SK-N-SH (cell line): Measurements from ENCODE around the gene HERC5. TPM values are rescaled to one million over a fixed set of nuclear protein-coding genes. Genes with fewer than 3 reads are reported as not detected.

Experiments used
- CTCF ChIA-PET: fragments of 300-600, 350-600 bp; formaldehyde crosslinking; extraction: SDS; loops from one replicate; lab custom pipeline; 2021; lab: Yijun Ruan, JAX
- POLR2A ChIA-PET: fragments of 350-600 bp; sonication (Branson Sonifier 250); formaldehyde crosslinking; extraction: SDS; loops from one replicate; lab custom pipeline; 2020; ENCODE audit warnings: antibody characterized with exemption, inconsistent platforms; lab: Yijun Ruan, JAX
- DNase-seq: peaks from one replicate; pipeline ENCODE4 v3.0.0; 2012
- H2AFZ ChIP-seq: fragments of 200-600 bp; sonication (generic); 2 replicates; pipeline ENCODE4 v1.8.1; 2016; ENCODE audit warnings: antibody characterized with exemption, mild to moderate bottlenecking, low read depth
- H3F3A ChIP-seq: fragments of 200-600 bp; sonication (generic); replicated peaks from 2 replicates; pipeline ENCODE3; 2016; ENCODE audit warnings: antibody characterized with exemption, mild to moderate bottlenecking; ENCODE audit not compliant: insufficient read depth
- H3K27ac ChIP-seq, 2 experiments: fragments of 200-500 bp in 1 of 2; fragments of 200-600 bp in 1 of 2; sonication (Bioruptor generic) in 1 of 2; sonication (generic), shearing (Covaris generic) in 1 of 2; 2 replicates each; pipeline versions ENCODE4 v1.5.1 to v1.6.1; 2014 to 2016; ENCODE audit warnings: low read depth in 2 of 2, inconsistent platforms in 1 of 2, low read length in 1 of 2, mild to moderate bottlenecking in 1 of 2, mixed read lengths in 1 of 2
- H3K27me3 ChIP-seq: fragments of 200-600 bp; sonication (generic), shearing (Covaris generic); 2 replicates; pipeline ENCODE4 v1.6.1; 2016; ENCODE audit warnings: mixed run types; ENCODE audit not compliant: insufficient read depth
- H3K36me3 ChIP-seq, 2 experiments: fragments of 200-500 bp in 1 of 2; fragments of 200-600 bp in 1 of 2; sonication (Bioruptor generic) in 1 of 2; sonication (generic) in 1 of 2; replicated peaks in 1 of 2; 2 replicates each; pipeline versions ENCODE3 to v1.5.1; 2014 to 2016; ENCODE audit warnings: low read length in 1 of 2, mild to moderate bottlenecking in 1 of 2; ENCODE audit not compliant: insufficient read depth in 2 of 2, control insufficient read depth in 1 of 2
- H3K4me1 ChIP-seq, 2 experiments: fragments of 200-500 bp in 1 of 2; fragments of 200-600 bp in 1 of 2; sonication (Bioruptor generic) in 1 of 2; sonication (generic), shearing (Covaris generic) in 1 of 2; 2 replicates each; pipeline versions ENCODE4 v1.5.1 to v1.6.1; 2014 to 2016; ENCODE audit warnings: low read depth in 1 of 2, low read length in 1 of 2, mixed run types in 1 of 2; ENCODE audit not compliant: insufficient read depth in 2 of 2, control insufficient read depth in 1 of 2
- H3K4me2 ChIP-seq: fragments of 200-600 bp; sonication (generic), shearing (Covaris generic); 2 replicates; pipeline ENCODE4 v1.6.1; 2017; ENCODE audit warnings: mixed run types
- H3K4me3 ChIP-seq, 2 experiments: fragments of 200-500 bp in 1 of 2; fragments of 200-600 bp in 1 of 2; sonication (Bioruptor generic) in 1 of 2; sonication (generic), shearing (Covaris generic) in 1 of 2; 2 replicates each; pipeline versions ENCODE4 v1.5.1 to v1.8.1; 2014 to 2016; ENCODE audit warnings: low read depth in 2 of 2, inconsistent platforms in 1 of 2, low read length in 1 of 2, mild to moderate bottlenecking in 1 of 2, mixed read lengths in 1 of 2, moderate library complexity in 1 of 2
- H3K79me2 ChIP-seq: fragments of 200-600 bp; sonication (generic); 2 replicates; pipeline ENCODE4 v1.8.1; 2017; ENCODE audit warnings: mild to moderate bottlenecking; ENCODE audit not compliant: insufficient read depth
- H3K9ac ChIP-seq: fragments of 200-600 bp; sonication (generic); 2 replicates; pipeline ENCODE4 v1.6.1; 2017; ENCODE audit warnings: mixed run types
- H3K9me2 ChIP-seq: fragments of 200-600 bp; sonication (generic); 2 replicates; pipeline ENCODE4 v1.6.1; 2017; ENCODE audit warnings: mixed run types
- H3K9me3 ChIP-seq: fragments of 200-600 bp; sonication (generic); 2 replicates; pipeline ENCODE4 v1.6.1; 2017; ENCODE audit warnings: mixed run types, mild to moderate bottlenecking, moderate library complexity
- H4K20me1 ChIP-seq: fragments of 200-600 bp; sonication (generic); 2 replicates; pipeline ENCODE4 v1.6.1; 2017; ENCODE audit warnings: mild to moderate bottlenecking, mixed run types; ENCODE audit not compliant: insufficient read depth
- ELF1 ChIP-seq: IDR thresholded peaks from 2 replicates; pipeline ENCODE4 v1.4.0; 2012
- EP300 ChIP-seq, 2 experiments: IDR thresholded peaks; 2 replicates each; pipeline versions ENCODE4 v1.4.0 to v1.6.1; 2012; ENCODE audit warnings: borderline replicate concordance in 1 of 2, low read depth in 1 of 2, low read length in 1 of 2
- FOXM1 ChIP-seq: IDR thresholded peaks from 2 replicates; pipeline ENCODE4 v1.4.0; 2012; ENCODE audit warnings: low read depth, mild to moderate bottlenecking
- GATA2 ChIP-seq: sonication (generic); formaldehyde crosslinking; IDR thresholded peaks from 2 replicates; pipeline ENCODE4 v1.5.0; 2020; ENCODE audit warnings: mild to moderate bottlenecking, missing genetic modification reagents
- JUND ChIP-seq: IDR thresholded peaks from 2 replicates; pipeline ENCODE4 v1.4.0; 2012
- NFIC ChIP-seq: IDR thresholded peaks from 2 replicates; pipeline ENCODE4 v1.4.0; 2012; ENCODE audit warnings: borderline replicate concordance
- POLR2AphosphoS5 ChIP-seq: IDR thresholded peaks from 2 replicates; pipeline ENCODE4 v1.6.1; 2012; ENCODE audit warnings: low read depth, low read length
- RAD21 ChIP-seq: IDR thresholded peaks from 2 replicates; pipeline ENCODE4 v1.6.1; 2012; ENCODE audit warnings: mild to moderate bottlenecking, low read length
- RCOR1 ChIP-seq: fragments of 150-350 bp; IDR thresholded peaks from 2 replicates; pipeline ENCODE4 v1.6.1; 2017; ENCODE audit warnings: antibody characterized with exemption, low read length
- RFX5 ChIP-seq: IDR thresholded peaks from 2 replicates; pipeline ENCODE4 v1.6.1; 2012; ENCODE audit warnings: mild to moderate bottlenecking, improper control_type of control experiment, low read length
- SIN3A ChIP-seq: IDR thresholded peaks from 2 replicates; pipeline ENCODE4 v1.6.1; 2012; ENCODE audit warnings: low read depth, mild to moderate bottlenecking, low read length, moderate library complexity, borderline replicate concordance
- SMC3 ChIP-seq: IDR thresholded peaks from 2 replicates; pipeline ENCODE4 v1.6.1; 2012; ENCODE audit warnings: low read depth, low read length, improper control_type of control experiment
- TCF12 ChIP-seq: IDR thresholded peaks from 2 replicates; pipeline ENCODE4 v1.4.0; 2012
- TEAD4 ChIP-seq: IDR thresholded peaks from 2 replicates; pipeline ENCODE4 v1.4.0; 2012; ENCODE audit warnings: mild to moderate bottlenecking, borderline replicate concordance; ENCODE audit not compliant: insufficient read depth
- YY1 ChIP-seq: IDR thresholded peaks from 2 replicates; pipeline ENCODE4 v1.4.0; 2012; ENCODE audit warnings: low read depth, mild to moderate bottlenecking
- WGBS: methylation state at CpG from one replicate; pipeline ENCODE4 v1.1.6; 2017; ENCODE audit warnings: low lambda C conversion rate; 5-methylcytosine and 5-hydroxymethylcytosine counted together
- polyA plus RNA-seq, 3 experiments: library from polyadenylated mRNA; depleted of rRNA; stranded (reverse); fragments of >200 nt; gene quantifications; 2 replicates each; pipeline ENCODE4 v1.2.3, GENCODE V29; 2012
- TF ChIP-seq, protein P1 (sequence below): IDR thresholded peaks from 2 replicates; pipeline ENCODE4; 2012
- TF ChIP-seq, protein P2 (sequence below): IDR thresholded peaks from 2 replicates; pipeline ENCODE4 v1.4.0; 2012; ENCODE audit warnings: low read depth
- TF ChIP-seq, protein P3 (sequence below): fragments of 150-350 bp; IDR thresholded peaks from 2 replicates; pipeline ENCODE4 v1.6.1; 2017; ENCODE audit warnings: antibody characterized with exemption, low read length, low read depth, borderline replicate concordance
- TF ChIP-seq, protein P4 (sequence below): IDR thresholded peaks from 2 replicates; pipeline ENCODE4 v1.4.0; 2012; ENCODE audit warnings: low read depth, borderline replicate concordance
- TF ChIP-seq, protein P5 (sequence below): IDR thresholded peaks from 2 replicates; pipeline ENCODE4 v1.4.0; 2012; ENCODE audit warnings: low read depth, borderline replicate concordance
- TF ChIP-seq, protein P6 (sequence below): fragments of 150-350 bp; IDR thresholded peaks from 2 replicates; pipeline ENCODE4 v1.6.1; 2016; ENCODE audit warnings: mild to moderate bottlenecking, low read depth, low read length

The HERC5 gene
- polyA plus RNA-seq, 1 of the 3 experiments (the other 2 are of a cell fraction): 0.15 TPM

DNA sequence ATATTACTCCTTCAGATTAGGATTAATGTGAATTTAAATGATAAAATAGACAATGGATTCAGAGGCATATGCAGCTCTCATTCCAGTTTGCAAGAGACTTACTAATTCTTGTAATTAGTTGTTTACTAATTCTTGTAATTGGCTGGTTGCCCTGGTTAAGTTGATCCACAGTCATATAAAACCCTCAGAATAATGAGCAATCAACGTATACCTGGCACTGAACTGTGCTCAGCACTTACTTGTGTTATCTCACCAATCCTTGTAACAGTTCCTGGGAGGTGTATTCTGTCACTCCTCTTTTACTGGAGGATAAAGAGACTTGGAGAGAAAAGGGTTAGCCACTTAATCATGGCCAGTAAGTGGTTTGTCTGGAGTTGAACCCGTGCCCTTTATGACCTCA, 10.5 kb downstream of the HERC5 start:
- Histone ChIP-seq H3K36me3 (no peaks in the 10 kb centered on the region), H3F3A (no peaks in the 10 kb centered on the region), H3K9me3 (no peaks in the 10 kb centered on the region), H3K4me3 (no peak overlapping the region)
- CTCF ChIA-PET: interaction anchor here (0.9 kb wide), 1 partner anchor 10 kb away, joined by 3 read pairs; the partner anchor contains the start of gene HERC5
- POLR2A ChIA-PET: no interaction called here
- TF ChIP-seq EP300 (IDR thresholded peaks at IDR 0.05; ENCODE audit: borderline replicate concordance in 1 of 2, low read depth in 1 of 2, low read length in 1 of 2): no peak
- no peak for TF ChIP-seq NFIC
- TF ChIP-seq ELF1: no peak
- TF ChIP-seq POLR2AphosphoS5: no peak
- TF ChIP-seq RCOR1: no peak
- TF ChIP-seq RFX5: no peak
- TF ChIP-seq JUND: no peak
- TF ChIP-seq, protein P1, sequence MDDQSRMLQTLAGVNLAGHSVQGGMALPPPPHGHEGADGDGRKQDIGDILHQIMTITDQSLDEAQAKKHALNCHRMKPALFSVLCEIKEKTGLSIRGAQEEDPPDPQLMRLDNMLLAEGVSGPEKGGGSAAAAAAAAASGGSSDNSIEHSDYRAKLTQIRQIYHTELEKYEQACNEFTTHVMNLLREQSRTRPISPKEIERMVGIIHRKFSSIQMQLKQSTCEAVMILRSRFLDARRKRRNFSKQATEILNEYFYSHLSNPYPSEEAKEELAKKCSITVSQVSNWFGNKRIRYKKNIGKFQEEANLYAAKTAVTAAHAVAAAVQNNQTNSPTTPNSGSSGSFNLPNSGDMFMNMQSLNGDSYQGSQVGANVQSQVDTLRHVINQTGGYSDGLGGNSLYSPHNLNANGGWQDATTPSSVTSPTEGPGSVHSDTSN: no peak
- no peak for TF ChIP-seq FOXM1
- TF ChIP-seq GATA2 (CRISPR knock-in tag): no peak
- TF ChIP-seq, all 33 proteins: peak for 0
- Histone ChIP-seq H3K9ac (no peak overlapping the region), H3K4me2 (no peak overlapping the region), H3K27ac (no peak overlapping the region), H3K27me3 (no peaks in the 10 kb centered on the region), H3K79me2 (no peaks in the 10 kb centered on the region), H2AFZ (no peak overlapping the region), H4K20me1 (no peaks in the 10 kb centered on the region), H3K9me2 (no peaks in the 10 kb centered on the region), H3K4me1 (no peaks in the 10 kb centered on the region)
- DNase-seq: no peak
- 56% methylated on average over 2 of the region's 2 CpGs for WGBS

DNA sequence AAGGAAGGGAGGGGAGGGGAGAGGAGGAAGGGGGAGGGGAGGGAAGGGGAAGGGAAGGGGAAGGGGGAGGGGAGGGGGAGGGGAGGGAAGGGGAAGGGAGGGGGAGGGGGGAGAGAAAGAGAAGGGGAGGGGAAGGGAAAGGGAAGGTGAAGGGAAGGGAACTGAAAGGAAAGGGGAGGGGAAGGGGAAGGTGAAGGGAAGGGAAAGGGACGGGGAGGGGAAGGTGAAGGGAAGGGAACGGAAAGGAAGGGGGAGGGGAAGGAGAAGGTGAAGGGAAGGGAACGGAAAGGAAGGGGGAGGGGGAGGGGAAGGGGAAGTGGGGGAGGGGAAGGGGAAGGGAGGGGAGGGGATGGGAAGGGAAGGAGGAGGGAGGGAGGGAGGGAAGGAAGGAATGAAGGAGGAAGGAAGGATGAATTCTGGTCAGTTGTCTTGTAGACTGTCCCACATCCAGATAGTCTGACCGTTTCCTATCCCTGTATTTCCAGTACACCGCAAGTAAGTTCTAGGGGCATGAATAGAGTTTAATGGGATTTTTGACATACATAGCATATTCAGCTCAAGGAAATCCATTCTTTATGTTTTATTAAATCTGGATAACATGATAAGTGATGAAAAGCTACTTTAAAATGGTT, 20.4 kb downstream of the HERC5 start:
- H3K4me3 ChIP-seq: no peak overlapping the region
- H3K79me2 ChIP-seq: no peaks in the 10 kb centered on the region
- no peaks in the 10 kb centered on the region for H4K20me1 ChIP-seq
- no peaks in the 10 kb centered on the region for H3K9me2 ChIP-seq
- H3K4me2 ChIP-seq: no peak overlapping the region
- H3K4me1 ChIP-seq: no peaks in the 10 kb centered on the region
- H2AFZ ChIP-seq: no peak overlapping the region
- no peak overlapping the region for H3K27ac ChIP-seq
- H3K27me3 ChIP-seq: no peaks in the 10 kb centered on the region
- H3K9ac ChIP-seq: no peak overlapping the region
- no peak for DNase-seq
- H3F3A ChIP-seq: no peaks in the 10 kb centered on the region
- H3K9me3 ChIP-seq: no peaks in the 10 kb centered on the region
- POLR2A ChIA-PET: no interaction called here
- no peaks in the 10 kb centered on the region for H3K36me3 ChIP-seq
- 88% methylated on average over 5 of the region's 5 CpGs for WGBS
- CTCF ChIA-PET: interaction anchor here (0.7 to 3.9 kb wide), 3 partner anchors 38 to 925 kb away, joined by 3 to 11 read pairs (median 3); no protein-coding TSS in a partner anchor
- no peak for TF ChIP-seq ELF1
- TF ChIP-seq RAD21: no peak
- no peak for TF ChIP-seq SIN3A
- TF ChIP-seq, protein P1: no peak
- TF ChIP-seq, protein P2, sequence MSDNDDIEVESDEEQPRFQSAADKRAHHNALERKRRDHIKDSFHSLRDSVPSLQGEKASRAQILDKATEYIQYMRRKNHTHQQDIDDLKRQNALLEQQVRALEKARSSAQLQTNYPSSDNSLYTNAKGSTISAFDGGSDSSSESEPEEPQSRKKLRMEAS: no peak
- TF ChIP-seq, protein P3, sequence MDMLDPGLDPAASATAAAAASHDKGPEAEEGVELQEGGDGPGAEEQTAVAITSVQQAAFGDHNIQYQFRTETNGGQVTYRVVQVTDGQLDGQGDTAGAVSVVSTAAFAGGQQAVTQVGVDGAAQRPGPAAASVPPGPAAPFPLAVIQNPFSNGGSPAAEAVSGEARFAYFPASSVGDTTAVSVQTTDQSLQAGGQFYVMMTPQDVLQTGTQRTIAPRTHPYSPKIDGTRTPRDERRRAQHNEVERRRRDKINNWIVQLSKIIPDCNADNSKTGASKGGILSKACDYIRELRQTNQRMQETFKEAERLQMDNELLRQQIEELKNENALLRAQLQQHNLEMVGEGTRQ: no peak
- TF ChIP-seq GATA2 (CRISPR knock-in tag): no peak
- no peak for TF ChIP-seq YY1
- TF ChIP-seq TEAD4: no peak
- no peak for TF ChIP-seq POLR2AphosphoS5
- TF ChIP-seq, protein P4, sequence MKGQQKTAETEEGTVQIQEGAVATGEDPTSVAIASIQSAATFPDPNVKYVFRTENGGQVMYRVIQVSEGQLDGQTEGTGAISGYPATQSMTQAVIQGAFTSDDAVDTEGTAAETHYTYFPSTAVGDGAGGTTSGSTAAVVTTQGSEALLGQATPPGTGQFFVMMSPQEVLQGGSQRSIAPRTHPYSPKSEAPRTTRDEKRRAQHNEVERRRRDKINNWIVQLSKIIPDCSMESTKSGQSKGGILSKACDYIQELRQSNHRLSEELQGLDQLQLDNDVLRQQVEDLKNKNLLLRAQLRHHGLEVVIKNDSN: no peak
- TF ChIP-seq, protein P5, sequence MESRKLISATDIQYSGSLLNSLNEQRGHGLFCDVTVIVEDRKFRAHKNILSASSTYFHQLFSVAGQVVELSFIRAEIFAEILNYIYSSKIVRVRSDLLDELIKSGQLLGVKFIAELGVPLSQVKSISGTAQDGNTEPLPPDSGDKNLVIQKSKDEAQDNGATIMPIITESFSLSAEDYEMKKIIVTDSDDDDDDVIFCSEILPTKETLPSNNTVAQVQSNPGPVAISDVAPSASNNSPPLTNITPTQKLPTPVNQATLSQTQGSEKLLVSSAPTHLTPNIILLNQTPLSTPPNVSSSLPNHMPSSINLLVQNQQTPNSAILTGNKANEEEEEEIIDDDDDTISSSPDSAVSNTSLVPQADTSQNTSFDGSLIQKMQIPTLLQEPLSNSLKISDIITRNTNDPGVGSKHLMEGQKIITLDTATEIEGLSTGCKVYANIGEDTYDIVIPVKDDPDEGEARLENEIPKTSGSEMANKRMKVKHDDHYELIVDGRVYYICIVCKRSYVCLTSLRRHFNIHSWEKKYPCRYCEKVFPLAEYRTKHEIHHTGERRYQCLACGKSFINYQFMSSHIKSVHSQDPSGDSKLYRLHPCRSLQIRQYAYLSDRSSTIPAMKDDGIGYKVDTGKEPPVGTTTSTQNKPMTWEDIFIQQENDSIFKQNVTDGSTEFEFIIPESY: no peak
- TF ChIP-seq NFIC: no peak
- no peak for TF ChIP-seq SMC3
- TF ChIP-seq, protein P6, sequence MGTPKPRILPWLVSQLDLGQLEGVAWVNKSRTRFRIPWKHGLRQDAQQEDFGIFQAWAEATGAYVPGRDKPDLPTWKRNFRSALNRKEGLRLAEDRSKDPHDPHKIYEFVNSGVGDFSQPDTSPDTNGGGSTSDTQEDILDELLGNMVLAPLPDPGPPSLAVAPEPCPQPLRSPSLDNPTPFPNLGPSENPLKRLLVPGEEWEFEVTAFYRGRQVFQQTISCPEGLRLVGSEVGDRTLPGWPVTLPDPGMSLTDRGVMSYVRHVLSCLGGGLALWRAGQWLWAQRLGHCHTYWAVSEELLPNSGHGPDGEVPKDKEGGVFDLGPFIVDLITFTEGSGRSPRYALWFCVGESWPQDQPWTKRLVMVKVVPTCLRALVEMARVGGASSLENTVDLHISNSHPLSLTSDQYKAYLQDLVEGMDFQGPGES: no peak
- TF ChIP-seq TCF12: no peak
